NCI-H1092 treated with DMSO at 0.1 percent for 48 hours (cell line): ENCODE results near the gene FGGY.
"Not testable (repeated sequence)": the region's sequence is repeated elsewhere in the genome, so short reads cannot be mapped to it uniquely, and the experiment has no call there.

ENCODE experiments used
- DNase-seq: peaks from one replicate; lab custom pipeline; 2025; lab: John Stamatoyannopoulos, UW

Gene FGGY

DNA sequence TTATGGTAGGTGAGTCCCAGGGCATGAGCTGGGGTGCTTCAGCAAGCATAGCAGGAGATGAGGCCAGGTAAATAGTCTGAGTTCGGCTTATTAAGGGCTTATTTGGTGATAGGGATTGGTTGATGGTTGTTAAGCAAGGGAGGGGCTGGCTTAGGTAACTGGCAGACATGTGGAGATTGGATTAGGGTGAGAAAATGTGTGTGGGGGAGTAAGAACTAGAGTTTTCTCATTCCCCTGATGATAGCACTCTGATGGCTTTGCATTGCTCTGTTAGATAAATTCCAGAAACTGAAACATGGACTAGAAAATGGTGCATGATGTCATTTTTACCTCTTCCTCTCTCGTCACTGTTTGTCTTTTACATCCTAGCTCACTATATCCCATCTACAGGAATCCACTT lies 53.6 kb downstream of the FGGY start:
- no peak for DNase-seq

DNA sequence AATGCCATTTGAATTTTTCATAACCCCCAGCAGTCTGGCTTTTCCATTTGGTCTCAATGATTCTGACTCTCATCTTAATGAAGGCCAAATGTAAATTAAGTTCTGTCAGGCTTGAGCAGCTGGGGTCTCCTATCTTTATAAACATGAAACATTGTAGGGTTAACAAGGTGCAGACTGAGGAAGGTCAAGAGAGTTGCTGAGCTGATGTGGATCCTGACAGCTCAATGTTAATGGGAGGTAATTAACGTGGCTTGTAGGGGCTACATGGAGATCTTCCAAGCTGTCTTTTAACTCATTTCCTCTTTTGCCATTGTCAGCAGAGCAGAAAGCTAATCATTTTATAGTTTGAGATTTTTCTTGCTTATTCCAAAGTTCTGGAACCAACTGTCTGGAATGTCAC lies 55.2 kb downstream of the FGGY start:
- no peak for DNase-seq

DNA sequence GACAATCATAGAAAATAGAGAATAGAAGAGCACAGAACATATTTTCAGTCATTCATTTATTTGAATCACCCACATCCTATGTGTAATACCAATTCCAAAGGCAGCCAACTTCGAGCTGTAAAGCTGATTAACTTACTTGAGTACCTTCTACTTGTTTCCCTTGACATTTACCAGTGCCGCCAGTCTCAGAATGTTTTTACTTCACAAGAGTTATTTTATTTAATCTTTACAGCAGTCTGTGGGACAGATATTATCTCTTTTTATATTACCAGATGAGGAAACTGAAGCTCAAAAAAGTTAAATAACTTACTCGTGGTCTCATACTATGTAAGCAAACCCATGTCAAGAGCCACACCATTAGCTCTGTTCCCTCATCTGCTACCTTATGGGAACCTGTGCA lies 56.6 kb downstream of the FGGY start:
- DNase-seq: no peak

DNA sequence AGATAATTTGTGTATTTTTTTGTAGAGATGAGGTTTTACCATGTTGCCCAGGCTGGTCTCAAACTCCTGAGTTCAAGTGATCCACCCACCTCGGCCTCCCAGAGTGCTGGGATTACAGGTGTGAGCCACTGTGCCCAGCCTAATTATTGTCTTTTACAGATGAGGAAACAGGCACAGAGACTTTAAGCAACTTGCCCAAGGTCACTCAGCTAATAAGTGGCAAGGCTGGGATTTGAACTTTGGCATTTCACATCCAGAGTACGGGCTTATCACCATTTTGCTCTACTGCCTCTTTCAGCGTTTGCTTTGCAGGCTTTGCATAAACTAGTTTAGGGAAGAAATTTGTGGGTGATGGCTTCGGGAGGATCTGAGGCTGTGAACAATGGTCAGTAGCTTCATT lies 57.3 kb downstream of the FGGY start:
- not testable (repeated sequence) for DNase-seq

DNA sequence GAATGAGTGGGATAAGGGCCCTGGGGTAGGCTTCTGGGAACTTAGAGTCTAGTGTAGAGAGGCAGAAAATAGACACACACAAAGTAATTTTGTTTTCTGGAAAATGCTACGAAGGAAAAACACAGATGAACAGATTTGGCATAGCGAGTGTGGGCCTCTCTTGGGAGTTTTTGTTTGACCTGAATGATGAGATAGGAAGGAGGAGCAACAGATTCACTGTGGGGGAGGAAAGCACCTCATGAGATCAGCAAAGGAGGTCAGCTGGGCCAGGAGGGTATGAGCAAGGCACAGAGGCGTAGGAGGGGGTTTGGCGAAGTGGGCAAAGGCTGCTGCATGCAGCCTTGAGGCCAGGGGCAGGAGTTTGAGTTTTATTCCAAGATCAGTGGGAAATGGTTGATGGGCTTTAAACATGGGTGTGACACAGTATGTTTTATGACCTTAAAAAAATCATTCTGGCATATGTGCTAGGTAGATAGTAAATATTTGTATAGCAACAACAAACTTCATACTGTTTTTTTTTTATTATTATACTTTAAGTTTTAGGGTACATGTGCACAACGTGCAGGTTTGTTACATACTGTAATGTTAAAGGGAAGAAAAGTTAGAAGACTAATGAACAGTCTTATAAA lies 57.9 kb downstream of the FGGY start:
- DNase-seq: no peak

DNA sequence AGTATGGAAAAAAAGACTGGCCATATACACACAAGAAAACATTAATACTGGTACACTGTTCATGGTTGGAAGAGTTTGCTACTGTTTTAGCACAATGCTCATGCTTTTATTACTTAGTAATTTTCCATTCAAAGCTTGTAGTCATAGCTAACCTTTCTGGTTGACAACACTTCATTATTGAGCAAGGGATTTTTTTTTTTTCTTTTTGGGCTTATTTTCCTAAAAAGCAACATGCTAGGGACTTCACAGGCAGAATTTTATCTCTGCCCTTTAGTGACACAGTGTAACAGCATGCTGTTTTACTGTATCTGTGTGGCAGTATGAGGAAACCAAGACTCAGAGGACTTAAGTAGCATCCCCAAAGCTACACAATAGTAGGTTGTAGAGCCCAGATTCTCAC lies 58.5 kb downstream of the FGGY start:
- no peak for DNase-seq

DNA sequence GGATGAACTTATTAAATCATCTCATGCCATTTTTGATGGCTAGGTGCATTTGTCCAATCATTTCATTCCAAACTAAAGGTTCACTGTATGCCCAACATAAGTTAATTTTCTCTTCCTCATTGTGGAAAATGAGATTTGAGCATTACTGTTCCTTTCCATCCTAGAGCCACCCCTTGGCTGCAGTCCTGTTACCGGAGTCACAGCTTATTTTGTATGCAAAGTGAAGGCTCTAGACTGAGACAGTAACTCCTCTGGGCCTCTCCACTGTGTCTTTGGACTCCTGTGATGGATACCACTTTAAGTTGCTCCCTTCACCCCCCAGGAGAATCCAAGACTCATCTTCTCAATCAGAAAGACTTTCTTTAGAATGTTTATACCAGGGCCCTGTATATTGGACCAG lies 59.7 kb downstream of the FGGY start:
- DNase-seq: no peak

DNA sequence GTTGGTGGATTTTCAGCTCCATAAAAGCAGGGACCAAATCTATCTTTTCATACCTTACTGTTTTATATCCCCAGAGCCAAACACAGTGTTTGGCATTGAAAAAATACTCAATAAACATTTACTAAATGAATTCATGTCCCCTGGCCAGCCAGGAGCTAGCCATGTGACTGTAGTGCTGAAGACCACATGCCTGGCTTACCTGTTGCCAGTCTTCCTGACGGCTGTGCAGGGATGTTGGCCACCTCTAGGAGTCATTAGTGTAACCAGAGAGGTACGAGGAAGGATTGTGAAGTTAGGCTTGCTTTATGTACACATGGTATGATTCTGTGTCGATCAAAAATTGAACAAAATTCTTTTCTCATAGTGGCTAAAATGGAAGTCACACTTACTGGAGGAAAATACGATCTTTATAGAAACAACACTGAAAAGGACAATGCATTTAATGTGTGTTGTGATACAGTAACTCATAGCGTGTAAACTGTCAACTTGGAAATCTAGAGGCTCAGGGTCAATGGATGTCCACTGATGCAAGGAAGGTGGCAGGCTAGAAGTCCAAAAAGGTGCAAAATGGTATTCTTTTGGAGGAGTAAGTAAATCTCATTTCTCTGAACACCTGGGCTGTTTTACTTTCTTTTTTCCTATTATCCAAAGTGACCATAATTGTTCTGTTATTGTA lies 60.9 kb downstream of the FGGY start:
- no peak for DNase-seq

DNA sequence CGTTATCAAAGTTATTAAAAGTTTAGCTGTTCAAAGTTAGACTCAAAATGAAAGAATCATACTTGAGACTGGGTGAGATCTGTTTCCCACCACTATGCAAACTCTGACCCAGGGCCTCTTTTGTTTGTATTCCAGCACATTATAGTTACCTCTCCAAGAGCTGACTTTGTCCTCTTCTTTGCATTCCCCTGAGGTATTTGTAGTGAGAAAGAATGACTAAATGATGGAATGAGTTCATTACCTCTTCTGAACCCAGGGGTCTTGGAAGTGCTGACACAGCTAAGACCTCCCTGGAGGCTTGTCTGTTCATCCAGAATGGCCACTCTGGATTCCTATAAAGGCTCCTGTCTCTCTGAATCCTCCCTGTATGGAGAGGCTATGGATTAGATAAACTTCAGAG lies 62.4 kb downstream of the FGGY start:
- no peak for DNase-seq

DNA sequence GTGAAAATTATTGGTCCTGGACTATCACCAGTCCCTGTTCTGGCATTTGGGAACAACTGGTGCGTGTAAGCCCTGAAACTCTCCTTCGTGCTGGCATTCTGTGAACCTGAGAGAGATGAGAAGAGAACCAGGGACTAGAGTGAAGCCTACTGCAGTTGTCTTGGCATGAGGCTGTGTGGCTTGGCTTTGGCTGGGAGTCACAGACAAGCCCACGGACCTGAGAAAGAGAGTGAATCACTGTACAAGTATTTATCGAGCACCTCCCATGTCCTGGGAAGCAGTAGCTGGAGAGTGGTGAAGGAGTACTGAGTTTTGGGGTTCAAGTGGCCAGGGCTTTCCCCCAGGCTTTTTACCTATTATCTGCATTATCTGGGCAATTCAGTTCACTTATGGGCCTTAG lies 63.3 kb downstream of the FGGY start:
- no peak for DNase-seq

DNA sequence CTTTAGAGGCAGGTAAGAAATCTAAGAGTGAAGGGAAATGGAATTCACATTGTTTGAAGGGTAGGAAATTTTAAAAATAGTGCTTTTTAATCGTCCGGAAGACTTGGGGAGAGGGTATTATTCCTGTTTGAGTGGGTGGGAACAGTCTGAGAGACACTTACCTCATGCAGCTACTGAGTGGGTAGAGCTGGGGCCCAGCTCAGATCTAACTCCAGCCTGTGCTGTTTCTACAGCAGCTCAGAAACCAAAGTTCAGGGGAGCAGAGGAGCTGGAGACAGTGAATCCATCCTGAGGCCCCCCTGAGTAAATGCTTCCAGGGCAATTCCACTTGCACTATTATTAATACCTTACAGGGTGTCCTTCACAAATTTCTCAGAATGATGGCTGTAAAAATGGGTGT lies 63.8 kb downstream of the FGGY start:
- DNase-seq: no peak

DNA sequence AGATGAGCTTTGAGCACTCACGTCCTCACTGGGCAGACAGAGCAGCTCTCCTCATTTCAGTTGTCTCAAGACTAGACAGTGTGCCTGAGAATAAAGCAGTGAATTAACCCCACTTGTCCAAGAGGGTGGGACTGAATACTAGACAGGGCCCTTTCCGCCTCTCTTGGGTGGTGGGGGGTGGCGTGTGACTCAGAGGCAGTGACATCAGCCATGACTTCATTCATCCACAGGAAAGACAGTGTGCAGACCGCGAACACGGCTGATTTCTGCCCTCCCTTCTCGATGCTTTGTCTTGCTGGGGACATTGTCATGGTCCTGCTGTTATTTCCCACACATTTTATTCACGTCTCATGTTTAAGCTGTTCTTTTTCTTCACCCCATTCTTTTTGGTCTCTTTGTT lies 64.9 kb downstream of the FGGY start:
- no peak for DNase-seq

DNA sequence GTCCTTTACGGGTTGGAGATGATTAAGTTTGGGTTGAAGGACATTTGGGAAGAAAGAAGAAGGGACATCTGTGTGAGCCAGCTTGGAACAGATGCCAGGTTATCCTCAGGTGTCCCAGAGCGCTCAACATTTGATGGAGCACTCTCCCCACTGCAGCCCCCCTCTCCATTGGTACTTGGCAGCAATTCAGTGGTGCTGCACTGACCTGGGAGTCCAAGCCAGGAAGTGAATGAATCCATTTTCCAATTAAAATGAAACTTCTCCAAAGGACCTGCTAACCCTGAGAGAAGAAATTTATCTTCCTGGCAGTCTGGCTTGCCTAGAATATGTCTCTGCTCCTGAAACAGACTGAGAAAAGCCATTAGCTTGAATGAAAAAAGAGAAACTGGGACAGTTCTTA lies 67.1 kb downstream of the FGGY start:
- no peak for DNase-seq

DNA sequence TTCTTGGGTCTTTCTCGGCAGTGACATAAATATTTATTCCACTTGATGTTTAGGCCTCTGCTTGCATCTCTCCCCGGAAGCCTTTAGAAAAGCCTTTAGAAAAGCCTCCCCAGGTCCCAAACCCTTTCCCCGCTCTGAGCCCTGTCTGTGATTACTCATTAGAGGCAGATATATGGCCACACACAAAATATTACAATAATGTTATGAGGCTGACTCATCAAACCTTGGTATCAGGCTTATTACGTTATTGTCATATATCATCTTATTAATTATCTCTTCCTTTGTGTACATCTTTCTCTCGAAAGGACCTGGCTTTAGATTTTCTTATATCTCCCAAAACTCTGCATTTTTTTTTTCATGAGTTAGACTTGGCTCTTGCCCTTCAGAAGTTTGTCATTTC lies 69.5 kb downstream of the FGGY start:
- DNase-seq: no peak

DNA sequence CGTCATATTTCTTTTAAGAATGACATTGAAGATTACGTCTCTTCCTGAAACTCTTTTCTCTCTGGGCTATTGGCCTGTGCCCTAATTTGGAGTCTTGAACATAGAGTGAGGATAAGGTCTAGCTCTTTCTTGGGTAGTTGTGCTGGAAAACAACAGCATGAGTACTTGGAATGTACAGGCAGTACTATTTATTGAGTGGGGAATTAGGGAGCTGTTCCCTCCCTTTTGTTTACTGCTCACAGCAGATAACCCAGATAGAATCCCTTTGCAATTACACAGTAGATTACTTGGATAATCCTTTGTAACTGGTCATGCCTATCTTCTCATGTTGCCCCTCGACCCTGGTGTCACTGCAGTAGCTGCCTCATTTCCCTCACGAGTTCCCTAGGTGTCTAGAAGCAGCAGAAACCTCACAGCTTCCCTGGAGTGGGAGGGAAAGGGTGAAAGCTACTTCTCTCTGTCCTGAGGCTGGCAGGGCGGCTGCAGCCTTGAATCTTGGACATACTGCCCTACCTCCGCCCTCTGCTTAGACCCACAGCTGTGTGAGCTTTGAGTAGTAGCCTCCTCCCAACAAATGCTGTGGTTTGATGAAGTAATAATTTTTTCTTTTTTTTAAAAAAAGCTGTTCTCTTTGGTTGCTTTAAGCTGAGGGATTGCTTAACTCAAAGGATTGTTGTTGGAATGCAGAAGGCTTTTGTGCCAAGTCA lies 70.6 kb downstream of the FGGY start:
- DNase-seq: no peak

DNA sequence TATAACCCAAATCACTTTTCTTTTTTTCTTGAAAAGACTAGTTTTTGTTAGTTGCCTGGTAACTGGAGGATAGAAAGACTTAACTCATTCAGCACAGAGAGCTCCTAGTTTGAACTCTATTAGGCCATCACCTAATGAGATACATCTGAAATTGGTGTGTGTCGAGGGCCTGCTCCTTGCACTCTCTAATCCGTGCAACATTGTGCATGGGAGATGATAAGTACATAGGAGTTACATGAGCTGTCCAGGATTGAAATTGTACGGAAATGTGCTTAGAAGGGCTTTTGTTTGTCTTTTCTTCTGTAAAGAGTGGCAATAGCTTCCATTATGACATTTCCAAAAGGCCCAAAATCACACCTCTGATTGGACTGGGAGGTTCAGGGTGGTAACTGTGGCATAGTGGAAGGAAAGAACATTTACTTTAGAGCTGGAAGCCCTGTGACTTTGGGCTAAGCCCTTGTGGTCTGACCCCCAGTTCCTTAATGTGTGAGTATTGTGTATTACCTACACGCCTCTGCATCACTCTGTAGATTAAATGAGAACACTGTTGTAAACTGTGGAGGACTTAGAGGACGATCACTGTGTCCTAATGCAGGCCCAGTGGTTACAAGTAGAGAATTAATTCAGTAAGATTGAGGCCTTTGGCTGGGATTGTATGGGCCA lies 71.2 kb downstream of the FGGY start:
- no peak for DNase-seq

DNA sequence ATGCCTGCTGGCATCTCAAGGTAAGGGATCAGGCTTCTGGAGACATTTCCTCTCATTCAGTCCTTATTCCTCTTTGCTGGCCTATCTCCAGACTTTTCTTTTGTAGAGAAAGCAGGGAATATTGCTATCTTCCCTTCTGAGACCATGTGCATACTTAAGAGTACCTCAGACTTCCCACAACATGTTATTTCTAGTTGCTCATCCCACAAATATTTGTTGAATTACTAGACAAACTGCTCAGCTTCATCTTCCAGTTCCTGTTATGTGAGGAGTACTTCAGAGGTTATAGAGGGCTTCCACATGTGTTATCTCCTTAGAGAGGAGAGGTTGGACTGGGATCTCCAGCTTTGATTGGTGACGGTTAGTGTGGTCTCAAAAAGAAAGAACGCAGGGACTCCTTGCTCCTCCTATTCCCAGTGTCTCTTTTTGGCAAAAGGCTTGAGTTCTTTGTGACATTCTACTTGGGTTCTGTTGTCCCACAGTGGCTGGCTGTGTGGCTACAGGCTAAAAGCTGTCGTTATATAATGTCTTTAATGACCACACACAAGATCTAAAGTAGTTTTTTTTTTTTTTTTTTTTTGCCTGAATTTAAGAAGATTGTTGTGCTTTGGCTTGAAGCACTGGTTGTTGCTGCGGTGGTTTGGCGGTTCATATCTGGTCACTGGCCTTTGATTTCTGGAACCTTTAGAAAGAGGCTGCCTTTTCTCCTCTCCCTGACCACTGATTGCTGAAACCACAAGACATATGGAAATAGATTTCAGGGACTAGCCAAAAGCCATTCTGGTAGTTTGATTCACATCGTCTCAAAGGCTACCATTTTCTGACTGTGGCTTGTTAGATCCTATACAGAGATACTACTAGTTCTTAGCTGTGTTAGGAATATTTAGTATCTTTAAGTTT lies 78.7 kb downstream of the FGGY start:
- no peak for DNase-seq

DNA sequence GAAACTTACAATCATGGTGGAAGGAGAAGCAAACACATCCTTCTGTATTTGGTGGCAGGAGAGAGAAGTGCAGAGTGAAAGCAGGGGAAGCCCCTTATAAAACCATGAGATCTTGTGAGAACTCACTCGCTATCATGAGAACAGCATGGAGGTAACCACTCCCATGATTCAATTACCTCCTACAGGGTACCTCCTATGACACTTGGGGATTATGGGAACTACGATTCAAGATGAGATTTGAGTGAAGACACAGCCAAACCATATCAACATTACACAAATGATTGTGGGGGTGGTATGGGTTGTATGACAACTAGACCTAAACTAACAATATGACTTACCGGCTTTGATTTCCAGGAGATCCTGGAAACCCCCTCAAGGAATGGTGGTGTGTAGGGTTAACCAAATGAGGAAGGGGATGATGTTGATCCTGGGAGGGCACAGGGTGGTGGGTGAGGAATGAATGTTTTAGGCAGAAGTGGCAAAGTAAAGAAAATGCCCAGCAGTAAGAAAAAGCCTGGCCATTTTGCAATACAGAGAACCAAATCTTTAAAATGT lies 80.5 kb downstream of the FGGY start:
- no peak for DNase-seq

DNA sequence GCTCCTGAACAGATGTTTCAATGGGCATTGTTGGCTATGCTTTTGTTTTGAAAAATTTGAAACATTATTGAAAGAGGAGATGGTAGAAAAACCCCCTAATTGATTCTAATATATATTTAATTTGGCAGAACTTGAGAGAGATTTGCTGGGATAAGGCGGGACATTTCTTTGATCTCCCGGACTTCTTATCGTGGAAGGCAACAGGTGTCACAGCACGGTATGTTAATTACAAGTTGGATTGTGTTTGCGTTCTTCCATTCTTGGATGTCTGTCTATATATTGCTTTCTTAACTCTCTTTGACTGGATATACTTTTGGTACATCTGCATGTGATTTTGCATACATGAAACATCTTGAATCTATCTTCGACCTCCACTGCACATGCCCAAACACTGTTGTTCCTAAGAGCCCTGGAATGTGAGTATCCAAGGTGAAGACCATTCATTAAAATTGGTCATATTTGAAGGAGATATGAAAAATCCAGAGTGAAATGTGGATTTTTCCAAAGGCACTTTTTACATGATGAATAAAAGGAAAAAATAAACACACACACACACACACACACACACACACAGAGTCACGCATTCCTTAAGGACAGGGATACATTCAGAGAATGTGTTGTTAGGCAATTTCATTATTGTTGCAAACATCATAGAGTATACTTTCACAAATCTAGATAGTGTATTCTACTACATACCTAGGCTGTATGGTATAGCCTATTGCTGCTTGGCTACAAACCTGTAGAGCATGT lies 81.9 kb downstream of the FGGY start:
- no peak for DNase-seq

DNA sequence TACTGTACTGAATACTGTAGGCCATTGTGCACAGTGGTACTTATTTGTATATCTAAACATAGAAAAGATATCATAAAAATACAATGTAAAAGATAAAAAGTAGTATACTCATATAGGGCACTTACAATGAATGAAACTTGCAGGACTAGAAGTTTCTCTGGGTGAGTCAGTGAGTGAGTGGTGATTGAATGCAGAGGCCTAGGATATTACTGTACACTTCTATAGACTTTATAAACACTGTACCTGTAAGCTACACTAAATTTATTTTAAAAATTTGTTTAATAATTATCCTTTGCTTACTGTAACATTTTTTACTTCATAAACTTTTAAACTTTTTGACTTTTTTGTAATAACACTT lies 82.5 kb downstream of the FGGY start:
- DNase-seq: no peak

DNA sequence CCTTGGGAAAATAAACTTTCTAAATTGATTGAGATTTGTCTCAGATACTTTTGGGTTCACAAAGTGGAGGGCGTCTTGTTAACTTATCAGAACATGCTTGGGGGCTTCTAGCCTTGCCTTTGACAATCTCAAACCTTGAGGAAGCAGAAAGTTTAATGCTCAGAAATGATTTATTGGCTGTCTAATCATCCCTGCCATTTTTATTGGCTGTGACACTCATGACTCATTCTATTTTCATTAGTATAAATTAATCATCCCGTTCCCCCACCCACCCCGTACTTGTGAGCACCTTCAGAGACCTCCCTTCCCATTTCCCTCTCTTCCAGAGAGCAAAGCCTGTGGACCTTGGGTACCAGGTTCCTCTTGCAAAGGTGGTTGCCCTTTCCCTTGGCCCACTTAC lies 87.1 kb downstream of the FGGY start:
- DNase-seq: no peak
